ENCODE measurements around the gene PLXNA4.

The PLXNA4 gene

GRCh38 chr7:132141109-132141508 lies 435.2 kb downstream of the PLXNA4 start:
- intact Hi-C loops (cut with DNase I) = no loop called here
- peak in 32 of 42 donors; percentile 17 to 79 (median 42) for DNase-seq

GRCh38 chr7:132140341-132140740 lies 435.9 kb downstream of the PLXNA4 start:
- intact Hi-C loops (cut with DNase I) = no loop called here
- DNase-seq = no peak

GRCh38 chr7:132138817-132139216 lies 437.5 kb downstream of the PLXNA4 start:
- DNase-seq = no peak
- intact Hi-C loops (cut with DNase I) = no loop called here

- intact Hi-C loops (cut with DNase I) = no loop called here
- no peak for DNase-seq
Measured at GRCh38 chr7:132137681-132138080, 438.6 kb downstream of the PLXNA4 start.

- intact Hi-C loops (cut with DNase I) = no loop called here
- DNase-seq = no peak
Measured at GRCh38 chr7:132135746-132136385, 440.4 kb downstream of the PLXNA4 start.

GRCh38 chr7:132134814-132135445 lies 441.3 kb downstream of the PLXNA4 start:
- no peak for DNase-seq
- intact Hi-C loops (cut with DNase I) = no loop called here

- DNase-seq = no peak
- intact Hi-C loops (cut with DNase I) = no loop called here
Measured at GRCh38 chr7:132133501-132133900, 442.8 kb downstream of the PLXNA4 start.

- no peak for DNase-seq
- intact Hi-C loops (cut with DNase I) = no loop called here
Measured at GRCh38 chr7:132131196-132131595, 445.1 kb downstream of the PLXNA4 start.

GRCh38 chr7:132130497-132130896 lies 445.8 kb downstream of the PLXNA4 start:
- DNase-seq = no peak
- intact Hi-C loops (cut with DNase I) = no loop called here

GRCh38 chr7:132125872-132126595 lies 450.2 kb downstream of the PLXNA4 start:
- no peak for DNase-seq
- intact Hi-C loops (cut with DNase I) = no loop called here

GRCh38 chr7:132125096-132125495 lies 451.2 kb downstream of the PLXNA4 start:
- intact Hi-C loops (cut with DNase I) = no loop called here
- peak in 6 of 42 donors; percentile 32 to 61 (median 39) for DNase-seq

GRCh38 chr7:132124575-132124974 lies 451.7 kb downstream of the PLXNA4 start:
- intact Hi-C loops (cut with DNase I) = no loop called here
- DNase-seq = no peak

GRCh38 chr7:132123773-132124172 lies 452.5 kb downstream of the PLXNA4 start:
- DNase-seq = peak in 1 of 42 donors; percentile 3
- intact Hi-C loops (cut with DNase I) = no loop called here

- no peak for DNase-seq
- intact Hi-C loops (cut with DNase I) = no loop called here
Measured at GRCh38 chr7:132122901-132123300, 453.4 kb downstream of the PLXNA4 start.

GRCh38 chr7:132121987-132122386 lies 454.3 kb downstream of the PLXNA4 start:
- intact Hi-C loops (cut with DNase I) = no loop called here
- DNase-seq = no peak

- no peak for DNase-seq
- intact Hi-C loops (cut with DNase I) = no loop called here
Measured at GRCh38 chr7:132118641-132119040, 457.6 kb downstream of the PLXNA4 start.

GRCh38 chr7:132117636-132118035 lies 458.6 kb downstream of the PLXNA4 start:
- intact Hi-C loops (cut with DNase I) = no loop called here
- no peak for DNase-seq

GRCh38 chr7:132117181-132117580 lies 459.1 kb downstream of the PLXNA4 start:
- intact Hi-C loops (cut with DNase I) = no loop called here
- DNase-seq = no peak

GRCh38 chr7:132116369-132116768 lies 459.9 kb downstream of the PLXNA4 start:
- no peak for DNase-seq
- intact Hi-C loops (cut with DNase I) = no loop called here

- intact Hi-C loops (cut with DNase I) = no loop called here
- no peak for DNase-seq
Measured at GRCh38 chr7:132115758-132116157, 460.5 kb downstream of the PLXNA4 start.
